Measurements from ENCODE around the gene GRIK4.

DNA sequence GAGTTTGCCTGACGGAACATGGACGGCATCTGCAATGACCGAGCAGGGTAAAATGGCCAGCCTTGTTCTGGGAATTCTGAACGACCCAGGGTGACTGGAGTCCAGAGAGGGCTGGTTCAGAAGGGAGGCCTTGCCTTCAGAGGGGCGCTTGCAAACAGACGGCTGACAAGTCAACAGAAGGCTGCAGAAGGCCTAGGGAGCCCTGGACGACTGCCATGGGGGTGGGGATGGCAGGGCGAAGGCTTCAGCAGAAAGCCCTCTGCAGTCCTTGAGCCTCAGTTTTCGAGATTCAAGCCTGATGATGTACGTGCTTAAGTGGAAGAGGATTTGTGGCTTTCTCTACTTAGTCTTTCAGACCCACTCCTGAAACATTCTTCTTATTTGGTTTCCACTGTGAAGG lies 395.2 kb downstream of the GRIK4 start:
- TF ChIP-seq EZH2 (IDR thresholded peaks at IDR 0.05; ENCODE audit: insufficient read depth, poor library complexity, severe bottlenecking) (no peak), EZH2phosphoT487 (IDR thresholded peaks at IDR 0.05; ENCODE audit: insufficient read depth, low read depth) (no peak)
